K562 (cell line): ENCODE measurements around the gene FBL. TPM values are rescaled to one million over a fixed set of nuclear protein-coding genes. Genes with fewer than 3 reads are reported as not detected.
A peak's percentile ranks its signal among the peaks of the same experiment; 100 is the strongest.

Experiments
- ATAC-seq: fragments of 200-7000 bp; cut with Tn5 transposase; 3 replicates; pipeline ENCODE4 v1.9.1; 2020; ENCODE audit warnings: moderate library complexity
- BruUV-seq: library from RNA; stranded (reverse); fragments of 400-500 nt; replicated peaks from 2 replicates; lab custom pipeline; 2021; lab: Mats Ljungman, UMichigan
- CTCF ChIA-PET: fragments of 300-600 bp; formaldehyde crosslinking; extraction: SDS; loops from one replicate; lab custom pipeline; 2021; ENCODE audit warnings: low intra/inter-chr PET ratio; lab: Yijun Ruan, JAX
- POLR2A ChIA-PET: fragments of 300-600, 350-650 bp; sonication (Branson Sonifier 250); formaldehyde crosslinking; extraction: SDS; loops from one replicate; lab custom pipeline; 2021; ENCODE audit warnings: antibody characterized with exemption, inconsistent platforms; lab: Yijun Ruan, JAX
- DNase-seq, 4 experiments: peaks; one replicate each; pipeline versions ENCODE4 v3.0.0 to v3.0.0-alpha.2; 2011 to 2018; ENCODE audit warnings: low spot score in 3 of 4, mixed read lengths in 3 of 4; ENCODE audit errors: extremely low read depth in 1 of 4
- FAIRE-seq: peaks from 2 replicates; lab custom pipeline; 2011; peaks lifted over from hg19 to GRCh38; lab: Jason Lieb, UNC
- H2AFZ ChIP-seq: 2 replicates; pipeline ENCODE4 v1.6.0; 2011; ENCODE audit warnings: low read depth, low read length, control low read depth, inconsistent platforms
- H3K27ac ChIP-seq: fragments of 200-600 bp; 3 replicates; pipeline ENCODE4 v1.8.0; 2011; ENCODE audit warnings: low read depth, mild to moderate bottlenecking, control low read depth, inconsistent platforms, low read length, moderate library complexity, mixed read lengths; ENCODE audit errors: extremely low read depth
- H3K27me3 ChIP-seq, 2 experiments: fragments of 300-600 bp in 1 of 2; 2 replicates in 1 of 2; 3 replicates in 1 of 2; pipeline versions ENCODE4 v1.6.0 to v1.8.0; 2011; ENCODE audit warnings: inconsistent platforms in 2 of 2, low read length in 2 of 2, mild to moderate bottlenecking in 1 of 2, mixed read lengths in 1 of 2, moderate library complexity in 1 of 2; ENCODE audit not compliant: control insufficient read depth in 2 of 2, insufficient read depth in 2 of 2
- H3K36me3 ChIP-seq: fragments of 300-600 bp; 3 replicates; pipeline ENCODE4 v1.8.0; 2011; ENCODE audit warnings: mild to moderate bottlenecking, low read length, inconsistent platforms; ENCODE audit not compliant: control insufficient read depth, insufficient read depth
- H3K4me1 ChIP-seq, 2 experiments: fragments of 200-600 bp in 1 of 2; replicated peaks in 1 of 2; 2 replicates in 1 of 2; 3 replicates in 1 of 2; pipeline versions ENCODE4 v1.5.1 to v1.8.0; 2011; ENCODE audit warnings: inconsistent platforms in 2 of 2, low read length in 2 of 2, mild to moderate bottlenecking in 1 of 2, mixed read lengths in 1 of 2, moderate library complexity in 1 of 2; ENCODE audit not compliant: control insufficient read depth in 2 of 2, insufficient read depth in 2 of 2
- H3K4me2 ChIP-seq: 2 replicates; pipeline ENCODE4 v1.6.1; 2011; ENCODE audit warnings: low read length, control low read depth, inconsistent platforms, mixed read lengths; ENCODE audit not compliant: insufficient read depth
- H3K4me3 ChIP-seq: fragments of 200-600 bp; sonication (generic), shearing (Covaris generic); 2 replicates; pipeline ENCODE4 v1.5.1; 2016; ENCODE audit warnings: control low read depth, inconsistent platforms
- H3K79me2 ChIP-seq: fragments of 200-600 bp; 3 replicates; pipeline ENCODE4 v1.8.0; 2011; ENCODE audit warnings: low read length, inconsistent platforms; ENCODE audit not compliant: control insufficient read depth, insufficient read depth
- H3K9ac ChIP-seq, 2 experiments: 2 replicates each; pipeline versions ENCODE4 v1.6.0 to v1.6.1; 2011; ENCODE audit warnings: low read depth in 2 of 2, low read length in 2 of 2, control low read depth in 1 of 2, inconsistent platforms in 1 of 2, mild to moderate bottlenecking in 1 of 2, mixed read lengths in 1 of 2; ENCODE audit not compliant: insufficient read depth in 1 of 2
- H3K9me1 ChIP-seq: one replicate; pipeline ENCODE4 v1.6.0; 2011; ENCODE audit warnings: inconsistent platforms, mild to moderate bottlenecking, low read length, moderate library complexity; ENCODE audit not compliant: control insufficient read depth, insufficient read depth
- H3K9me3 ChIP-seq: replicated peaks from 2 replicates; pipeline ENCODE4 v1.5.1; 2011; ENCODE audit warnings: low read depth, low read length, inconsistent platforms; ENCODE audit not compliant: control insufficient read depth, insufficient read depth
- H4K20me1 ChIP-seq: replicated peaks from 2 replicates; pipeline ENCODE4 v1.6.1; 2011; ENCODE audit warnings: low read length, inconsistent platforms, mixed read lengths; ENCODE audit not compliant: control insufficient read depth, insufficient read depth
- KDM1A ChIP-seq, 2 experiments: fragments of 450-650 bp; IDR thresholded peaks; 2 replicates each; pipeline ENCODE4 v1.6.1; 2016; ENCODE audit warnings: mild to moderate bottlenecking in 2 of 2
- POLR2A ChIP-seq: fragments of 450-650 bp; conservative IDR thresholded peaks from 2 replicates; pipeline ENCODE4 v1.6.1; 2016
- ZNF586 ChIP-seq: fragments of 450-650 bp; formaldehyde crosslinking; conservative IDR thresholded peaks from 2 replicates; pipeline ENCODE4 v1.4.0; 2020; ENCODE audit warnings: mild to moderate bottlenecking, moderate library complexity
- WGBS: fragments of 100-300 bp; shearing (Covaris generic); methylation state at CpG from one replicate; pipeline ENCODE4 v1.1.6; 2016; ENCODE audit warnings: low coverage, mixed read lengths; ENCODE audit not compliant: insufficient coverage; ENCODE audit errors: missing lambda C conversion rate; 5-methylcytosine and 5-hydroxymethylcytosine counted together
- in situ Hi-C: fragments of 300-500 bp; cut with MboI; formaldehyde crosslinking; loops from 4 replicates; pipeline ENCODE4 v1.15.0; 2018; ENCODE audit warnings: inconsistent platforms, mixed read lengths
- intact Hi-C: fragments of 100-400 bp; cut with micrococcal nuclease; formaldehyde crosslinking; loops from 2 replicates; pipeline ENCODE4 v1.14.2; 2022
- polyA plus RNA-seq, 8 experiments: library from polyadenylated mRNA; depleted of rRNA in 4 of 8; stranded (reverse) in 5 of 8; unstranded in 3 of 8; fragments of >200 nt; fragmentation: Nextera tagmentation in 2 of 8; fragmentation: Illumina TruSeq in 1 of 8; extraction: Ambion mirVana in 2 of 8; extraction: Trizol in 1 of 8; gene quantifications; 2 replicates each; pipeline versions ENCODE4 v1.2.1 to v1.2.3, GENCODE V29; 2011 to 2014; ENCODE audit warnings: inconsistent platforms in 1 of 8, missing spikeins in 1 of 8
- total RNA-seq, 7 experiments: library from RNA; depleted of rRNA in 6 of 7; stranded (reverse); fragments of >200 nt in 6 of 7; fragmentation: Illumina TruSeq in 2 of 7; extraction: Trizol in 2 of 7; gene quantifications; 2 replicates each; pipeline versions ENCODE4 v1.2.1 to v1.2.3, GENCODE V29; 2011 to 2021; ENCODE audit warnings: low replicate concordance in 1 of 7
- TF ChIP-seq, protein P1 (sequence below): sonication (generic); formaldehyde crosslinking; IDR thresholded peaks from 2 replicates; pipeline ENCODE4 v1.8.0; 2022; ENCODE audit warnings: mild to moderate bottlenecking, missing genetic modification reagents
- TF ChIP-seq, protein P2 (sequence below), 2 experiments: fragments of 450-650 bp; conservative IDR thresholded peaks; 2 replicates each; pipeline ENCODE4 v1.6.1; 2017; ENCODE audit warnings: mild to moderate bottlenecking in 2 of 2, moderate library complexity in 2 of 2
- TF ChIP-seq, protein P3 (sequence below), 3 experiments: IDR thresholded peaks in 2 of 3; conservative IDR thresholded peaks in 1 of 3; 2 replicates each; pipeline ENCODE4 v1.5.1; 2011 to 2012; ENCODE audit warnings: low read length in 3 of 3, mild to moderate bottlenecking in 3 of 3, control low read depth in 2 of 3, improper control_type of control experiment in 1 of 3, inconsistent platforms in 1 of 3, low read depth in 1 of 3, mixed read lengths in 1 of 3, moderate library complexity in 1 of 3; ENCODE audit not compliant: insufficient read depth in 2 of 3

FBL gene
- total and polyA plus RNA-seq, 9 of the 15 experiments (the other 6 are each of a cell fraction or from before 2014, with no cell fraction given) = 201 to 1,696 (median 696) TPM

DNA sequence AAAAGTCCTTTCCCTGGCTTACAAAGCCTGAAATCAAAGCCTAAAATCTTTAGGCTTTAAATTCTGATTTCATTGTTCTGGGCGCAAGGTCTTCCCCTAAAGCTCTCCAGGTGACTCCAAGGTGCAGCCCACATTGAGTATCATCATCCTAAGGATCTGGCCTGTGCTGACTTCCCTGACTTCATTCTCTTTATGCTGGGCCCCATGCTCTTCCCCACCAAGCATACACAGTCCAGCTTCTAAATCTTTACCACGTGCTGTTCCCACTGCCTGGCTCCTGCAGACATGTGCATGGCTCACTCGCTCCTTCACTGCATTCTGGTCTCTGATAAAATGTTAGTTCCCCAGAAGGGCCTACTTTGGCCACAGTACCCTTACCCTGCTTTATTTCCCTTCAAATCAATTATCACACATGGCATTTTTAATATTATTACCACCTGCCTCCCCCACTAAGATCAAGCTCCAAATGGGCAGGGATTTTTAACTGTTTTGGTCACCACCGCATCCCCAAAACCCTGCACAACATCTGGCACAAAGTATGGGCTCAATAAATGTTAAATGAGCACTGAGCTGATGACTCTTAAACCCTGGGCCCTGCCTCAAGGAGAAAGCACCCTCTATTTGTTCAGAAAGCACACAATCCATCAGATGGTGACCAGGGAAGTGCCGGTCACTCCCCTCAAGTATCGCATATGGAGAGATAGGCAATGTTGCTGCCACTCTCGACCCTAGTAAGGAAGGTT, 3.3 kb downstream of the FBL start:
- WGBS = 39% methylated on average over 7 of the region's 7 CpGs
- peak overlapping the region; percentile 96 for H3K4me2 ChIP-seq
- intact Hi-C loops (loop anchor here (5.0 kb wide), 1 partner anchor 291 kb away; no protein-coding TSS in a partner anchor), in situ Hi-C loops (no loop called here)
- DNase-seq = peak in 1 of 4 experiments; percentile 23
- CTCF ChIA-PET = interaction anchor here (1.0 to 3.5 kb wide), 3 partner anchors 50 to 77 kb away, joined by 3 to 36 read pairs (median 6); no protein-coding TSS in a partner anchor
- H3K4me3 ChIP-seq = peak overlapping the region; percentile 3; the same call in 1 of the 2 replicates
- peaks cover 46 to 66% of the 10 kb centered on the region in 2 experiments for H3K4me1 ChIP-seq
- no peak overlapping the region for H2AFZ ChIP-seq
- H3K36me3 ChIP-seq = peaks cover 55% of the 10 kb centered on the region
- POLR2A ChIA-PET = interaction anchor here (1.0 to 1.9 kb wide), 4 partner anchors 9 to 247 kb away, joined by 3 to 12 read pairs (median 4); partner anchors contain the start of genes DYRK1B and ZNF780A
- H3K9ac ChIP-seq = peak overlapping the region; percentile 35 to 76; a peak in 2 of 4 replicates
- FAIRE-seq = no peak
- H3K9me3 ChIP-seq = no peaks in the 10 kb centered on the region
- peak overlapping the region; percentile 11; the same call in 2 of the 3 replicates for H3K27ac ChIP-seq
- ATAC-seq = no peak
- no TSS peak for BruUV-seq
- H4K20me1 ChIP-seq = peaks cover 55% of the 10 kb centered on the region
- H3K27me3 ChIP-seq = no peaks in the 10 kb centered on the region
- peaks cover 84% of the 10 kb centered on the region for H3K79me2 ChIP-seq
- H3K9me1 ChIP-seq = peaks cover 8% of the 10 kb centered on the region
- TF ChIP-seq, protein P1, sequence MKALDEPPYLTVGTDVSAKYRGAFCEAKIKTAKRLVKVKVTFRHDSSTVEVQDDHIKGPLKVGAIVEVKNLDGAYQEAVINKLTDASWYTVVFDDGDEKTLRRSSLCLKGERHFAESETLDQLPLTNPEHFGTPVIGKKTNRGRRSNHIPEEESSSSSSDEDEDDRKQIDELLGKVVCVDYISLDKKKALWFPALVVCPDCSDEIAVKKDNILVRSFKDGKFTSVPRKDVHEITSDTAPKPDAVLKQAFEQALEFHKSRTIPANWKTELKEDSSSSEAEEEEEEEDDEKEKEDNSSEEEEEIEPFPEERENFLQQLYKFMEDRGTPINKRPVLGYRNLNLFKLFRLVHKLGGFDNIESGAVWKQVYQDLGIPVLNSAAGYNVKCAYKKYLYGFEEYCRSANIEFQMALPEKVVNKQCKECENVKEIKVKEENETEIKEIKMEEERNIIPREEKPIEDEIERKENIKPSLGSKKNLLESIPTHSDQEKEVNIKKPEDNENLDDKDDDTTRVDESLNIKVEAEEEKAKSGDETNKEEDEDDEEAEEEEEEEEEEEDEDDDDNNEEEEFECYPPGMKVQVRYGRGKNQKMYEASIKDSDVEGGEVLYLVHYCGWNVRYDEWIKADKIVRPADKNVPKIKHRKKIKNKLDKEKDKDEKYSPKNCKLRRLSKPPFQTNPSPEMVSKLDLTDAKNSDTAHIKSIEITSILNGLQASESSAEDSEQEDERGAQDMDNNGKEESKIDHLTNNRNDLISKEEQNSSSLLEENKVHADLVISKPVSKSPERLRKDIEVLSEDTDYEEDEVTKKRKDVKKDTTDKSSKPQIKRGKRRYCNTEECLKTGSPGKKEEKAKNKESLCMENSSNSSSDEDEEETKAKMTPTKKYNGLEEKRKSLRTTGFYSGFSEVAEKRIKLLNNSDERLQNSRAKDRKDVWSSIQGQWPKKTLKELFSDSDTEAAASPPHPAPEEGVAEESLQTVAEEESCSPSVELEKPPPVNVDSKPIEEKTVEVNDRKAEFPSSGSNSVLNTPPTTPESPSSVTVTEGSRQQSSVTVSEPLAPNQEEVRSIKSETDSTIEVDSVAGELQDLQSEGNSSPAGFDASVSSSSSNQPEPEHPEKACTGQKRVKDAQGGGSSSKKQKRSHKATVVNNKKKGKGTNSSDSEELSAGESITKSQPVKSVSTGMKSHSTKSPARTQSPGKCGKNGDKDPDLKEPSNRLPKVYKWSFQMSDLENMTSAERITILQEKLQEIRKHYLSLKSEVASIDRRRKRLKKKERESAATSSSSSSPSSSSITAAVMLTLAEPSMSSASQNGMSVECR (CRISPR knock-in tag) = 0 out of 2 replicates have a peak, but pooled peaks have one; percentile 31
- TF ChIP-seq ZNF586 (CRISPR knock-in tag) (no peak), KDM1A (IDR thresholded peaks at IDR 0.05) (peak in 1 of 2 experiments; percentile 44; a peak in 2 of 4 replicates), POLR2A (no peak)
- TF ChIP-seq, protein P2, sequence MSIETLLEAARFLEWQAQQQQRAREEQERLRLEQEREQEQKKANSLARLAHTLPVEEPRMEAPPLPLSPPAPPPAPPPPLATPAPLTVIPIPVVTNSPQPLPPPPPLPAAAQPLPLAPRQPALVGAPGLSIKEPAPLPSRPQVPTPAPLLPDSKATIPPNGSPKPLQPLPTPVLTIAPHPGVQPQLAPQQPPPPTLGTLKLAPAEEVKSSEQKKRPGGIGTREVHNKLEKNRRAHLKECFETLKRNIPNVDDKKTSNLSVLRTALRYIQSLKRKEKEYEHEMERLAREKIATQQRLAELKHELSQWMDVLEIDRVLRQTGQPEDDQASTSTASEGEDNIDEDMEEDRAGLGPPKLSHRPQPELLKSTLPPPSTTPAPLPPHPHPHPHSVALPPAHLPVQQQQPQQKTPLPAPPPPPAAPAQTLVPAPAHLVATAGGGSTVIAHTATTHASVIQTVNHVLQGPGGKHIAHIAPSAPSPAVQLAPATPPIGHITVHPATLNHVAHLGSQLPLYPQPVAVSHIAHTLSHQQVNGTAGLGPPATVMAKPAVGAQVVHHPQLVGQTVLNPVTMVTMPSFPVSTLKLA (conservative IDR thresholded peaks at IDR 0.05) = peak; percentile 36 to 65; a peak in 2 of 4 replicates
- TF ChIP-seq, protein P3, sequence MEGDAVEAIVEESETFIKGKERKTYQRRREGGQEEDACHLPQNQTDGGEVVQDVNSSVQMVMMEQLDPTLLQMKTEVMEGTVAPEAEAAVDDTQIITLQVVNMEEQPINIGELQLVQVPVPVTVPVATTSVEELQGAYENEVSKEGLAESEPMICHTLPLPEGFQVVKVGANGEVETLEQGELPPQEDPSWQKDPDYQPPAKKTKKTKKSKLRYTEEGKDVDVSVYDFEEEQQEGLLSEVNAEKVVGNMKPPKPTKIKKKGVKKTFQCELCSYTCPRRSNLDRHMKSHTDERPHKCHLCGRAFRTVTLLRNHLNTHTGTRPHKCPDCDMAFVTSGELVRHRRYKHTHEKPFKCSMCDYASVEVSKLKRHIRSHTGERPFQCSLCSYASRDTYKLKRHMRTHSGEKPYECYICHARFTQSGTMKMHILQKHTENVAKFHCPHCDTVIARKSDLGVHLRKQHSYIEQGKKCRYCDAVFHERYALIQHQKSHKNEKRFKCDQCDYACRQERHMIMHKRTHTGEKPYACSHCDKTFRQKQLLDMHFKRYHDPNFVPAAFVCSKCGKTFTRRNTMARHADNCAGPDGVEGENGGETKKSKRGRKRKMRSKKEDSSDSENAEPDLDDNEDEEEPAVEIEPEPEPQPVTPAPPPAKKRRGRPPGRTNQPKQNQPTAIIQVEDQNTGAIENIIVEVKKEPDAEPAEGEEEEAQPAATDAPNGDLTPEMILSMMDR (IDR thresholded peaks at IDR 0.05 in 2 of 3, conservative IDR thresholded peaks at IDR 0.05 in 1 of 3; ENCODE audit: insufficient read depth in 2 of 3, low read depth in 1 of 3, low read length in 3 of 3) = 0 out of 6 replicates have a peak, but pooled peaks of 1 of the 3 experiments have one; percentile 7
